Activated T-cell treated with anti-CD3 and anti-CD28 coated beads for 24 hours (primary cell): ENCODE measurements around the gene RNF151.
A peak's percentile ranks its signal among the peaks of the same experiment; 100 is the strongest.

ENCODE experiments used
- DNase-seq: peaks from one replicate; pipeline ENCODE4 v3.0.0-alpha.2; 2020; ENCODE audit warnings: low read depth

The RNF151 gene

DNA sequence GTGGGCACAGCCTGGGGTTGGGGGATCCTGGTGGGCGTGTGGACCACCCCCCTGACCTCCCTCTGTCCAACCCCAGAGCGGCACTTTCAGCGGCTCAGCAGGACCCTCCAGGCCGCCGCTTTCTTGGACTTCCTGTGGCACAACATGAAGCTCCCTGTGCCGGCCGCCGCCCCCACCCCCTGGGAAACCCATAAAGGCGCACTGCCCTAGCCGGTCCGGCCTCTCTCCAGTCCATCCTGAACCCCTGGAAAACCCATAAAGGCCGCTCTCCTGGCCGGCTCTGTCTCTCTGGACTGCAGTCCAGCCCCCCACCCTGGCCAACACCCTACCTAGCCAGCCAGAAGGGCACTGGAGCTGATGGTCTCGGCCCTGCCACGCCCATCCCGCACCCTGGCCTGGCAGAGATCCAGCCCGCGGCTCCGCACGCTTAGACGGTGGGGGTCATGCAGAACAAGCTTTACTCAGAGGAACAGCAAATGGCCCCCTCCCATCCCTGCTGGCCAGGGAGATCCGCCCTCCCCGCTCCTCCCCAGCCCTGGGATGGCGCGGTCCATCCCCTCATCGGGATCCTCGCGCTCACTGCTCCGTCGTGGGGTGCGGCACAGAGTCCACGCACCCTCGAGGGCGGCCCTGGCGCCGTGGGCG is 11.9 kb downstream of the RNF151 start:
- DNase-seq: no peak

DNA sequence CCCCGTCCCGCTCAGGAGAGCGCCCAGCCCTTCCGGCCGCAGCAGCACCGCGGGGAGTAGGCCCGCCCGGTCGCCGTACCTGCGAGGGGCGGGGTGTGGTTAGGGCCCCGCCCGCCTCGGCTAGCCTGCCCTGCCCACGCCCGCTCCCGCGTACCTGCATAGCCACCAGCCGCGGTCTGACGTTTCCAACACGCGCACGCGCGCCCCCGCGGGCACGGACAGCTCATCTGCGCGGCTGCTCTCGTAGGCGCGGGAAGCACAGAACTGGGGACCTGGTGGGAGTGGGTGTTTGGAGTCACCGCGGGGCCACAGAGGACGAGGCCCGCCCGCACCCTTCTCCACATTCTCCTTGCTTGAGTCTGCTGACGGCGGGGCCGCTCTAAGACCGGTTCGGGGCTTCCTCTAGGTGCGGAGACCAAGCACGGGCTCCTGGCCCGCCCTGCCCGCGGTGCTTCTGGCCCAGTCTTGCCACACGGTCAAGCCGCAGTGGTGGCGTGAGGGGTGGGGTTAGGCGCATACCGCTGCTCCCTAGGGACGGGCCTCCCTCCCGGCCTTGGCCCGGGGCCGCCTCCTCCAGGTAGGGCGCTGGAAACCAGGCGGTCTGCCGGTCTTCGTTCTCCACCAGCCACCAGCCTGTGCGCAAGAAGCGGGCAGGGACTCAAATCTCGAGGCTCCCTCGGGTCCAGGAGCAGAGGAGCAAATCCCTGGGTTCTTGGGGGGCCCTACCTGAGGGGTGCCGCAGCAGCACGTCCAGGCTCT is 12.8 kb downstream of the RNF151 start:
- DNase-seq: no peak

DNA sequence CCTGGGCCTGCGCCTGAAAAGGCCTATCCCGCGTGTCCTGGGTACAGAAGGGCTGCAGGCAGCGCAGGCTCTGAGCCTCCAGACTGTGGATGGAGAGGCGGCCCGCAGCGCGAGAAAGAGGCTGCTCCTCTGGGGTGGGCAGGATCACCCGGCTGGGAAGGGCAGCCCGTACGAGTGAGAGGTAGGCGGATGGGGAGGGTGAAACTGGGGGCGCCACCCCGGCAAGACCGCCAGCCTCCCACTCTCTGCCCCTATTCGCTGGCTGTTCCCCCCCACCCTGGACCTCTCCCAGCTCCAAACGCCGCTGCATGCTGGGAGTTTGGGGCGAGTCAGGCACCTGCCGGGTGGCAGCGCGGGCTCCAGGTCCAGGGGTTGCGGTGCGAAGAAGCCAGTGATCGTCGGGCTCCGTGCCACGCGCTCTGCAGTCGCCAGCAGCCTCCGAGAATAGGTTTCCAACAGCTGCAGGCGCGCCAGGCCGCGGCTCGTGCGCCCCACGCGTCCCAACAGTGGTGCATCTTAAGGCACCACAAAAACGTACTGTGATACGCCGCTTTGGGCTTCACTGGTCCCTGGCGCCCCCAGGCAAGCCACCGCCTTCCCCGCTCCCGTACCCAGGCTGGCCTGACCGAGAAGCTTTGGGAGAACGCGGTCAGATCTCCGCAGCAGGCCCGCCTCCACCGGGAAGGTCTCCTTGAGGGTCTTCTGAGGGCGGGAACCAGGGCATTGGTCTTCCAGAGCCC is 13.5 kb downstream of the RNF151 start:
- DNase-seq: no peak

DNA sequence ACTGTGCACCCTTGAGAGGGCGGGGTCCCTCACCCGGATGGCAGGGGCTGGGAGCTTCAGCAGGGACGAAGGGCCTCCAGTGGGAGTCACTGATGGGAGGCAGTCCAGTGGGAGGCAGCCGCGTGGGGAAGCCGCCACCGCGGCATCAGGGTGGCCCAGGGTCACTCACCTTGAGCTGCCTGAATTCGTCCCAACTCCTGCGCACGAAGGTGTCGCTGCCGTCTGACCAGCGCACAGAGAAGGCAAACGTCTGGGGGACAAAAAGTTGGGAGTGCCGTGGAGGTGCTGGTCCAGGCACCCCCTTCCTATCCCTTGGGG is 14.1 kb downstream of the RNF151 start:
- DNase-seq: no peak

DNA sequence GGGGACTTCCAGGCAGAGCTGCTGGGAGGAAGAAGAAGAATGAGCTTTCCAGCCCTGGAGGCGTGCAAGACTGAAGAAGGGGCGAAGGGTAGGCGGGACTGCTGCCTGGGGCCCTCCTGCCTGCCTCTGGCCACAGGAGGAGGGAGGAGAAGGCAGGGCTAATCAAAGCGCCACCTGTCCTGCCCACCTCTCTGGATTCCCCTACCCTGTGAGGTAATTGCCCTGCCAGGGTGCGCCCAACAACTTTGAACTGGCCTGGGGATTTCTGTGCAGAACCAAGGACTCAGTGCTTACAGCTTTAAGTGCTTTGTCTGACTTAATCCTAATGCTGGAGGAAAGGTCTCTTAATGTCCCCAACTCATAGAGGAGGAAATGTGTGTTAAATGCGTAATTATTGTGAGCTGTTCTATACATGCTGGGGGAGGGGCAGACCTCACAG is 14.8 kb downstream of the RNF151 start, which contains the start of gene NOXO1:
TSS of gene NOXO1 (minus strand) at position 72 of the 439 bp plus-strand sequence. CDS start 290 bp downstream, outside the sequence.
- no peak for DNase-seq

DNA sequence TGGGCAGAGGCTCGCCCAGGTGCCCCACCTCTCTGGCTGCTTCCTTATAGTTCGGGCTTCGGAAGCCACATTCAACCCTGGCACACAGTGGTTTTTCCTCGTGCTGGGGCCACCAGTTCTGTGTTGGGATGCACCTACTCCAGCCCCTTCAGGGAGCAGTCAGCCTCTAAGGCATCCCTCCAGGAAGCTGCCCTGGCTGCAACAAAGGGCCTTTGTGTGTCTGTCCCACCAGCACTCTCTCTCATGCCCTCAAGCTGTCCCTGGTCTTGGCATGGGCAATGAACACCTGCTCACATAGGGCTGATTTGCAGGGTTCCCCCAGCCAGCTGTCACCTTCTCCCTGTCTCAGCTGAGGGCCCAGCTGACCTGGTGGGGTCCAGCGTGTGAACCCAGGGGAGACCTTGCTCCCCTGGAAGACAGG is 15.4 kb downstream of the RNF151 start:
- no peak for DNase-seq

DNA sequence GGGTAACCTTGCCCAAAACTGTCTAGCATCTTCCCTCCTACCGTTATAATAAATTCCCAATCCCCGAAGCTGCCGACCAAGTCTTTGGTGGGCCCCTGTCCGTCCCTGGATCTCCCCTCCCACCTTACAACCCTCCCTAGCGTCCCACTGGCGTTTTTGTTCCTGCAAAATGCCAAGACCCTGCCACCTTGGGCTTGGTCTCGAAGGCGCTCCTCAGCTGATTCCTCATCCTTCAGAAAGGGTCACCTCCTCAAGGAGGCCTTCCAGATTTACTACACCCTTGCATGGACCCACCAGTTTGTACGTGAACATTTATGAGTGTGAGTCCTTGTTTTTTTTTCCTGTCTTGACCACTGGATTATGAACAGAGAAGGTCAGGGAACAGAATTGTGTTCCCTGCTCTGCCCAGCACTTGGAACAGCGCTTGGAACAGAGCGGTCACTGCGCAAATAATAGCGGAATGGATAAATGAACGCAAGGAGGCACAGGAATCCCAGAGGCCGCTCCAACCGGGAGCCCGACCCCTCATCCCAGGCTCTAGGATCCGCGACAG is 16.4 kb downstream of the RNF151 start:
- no peak for DNase-seq

DNA sequence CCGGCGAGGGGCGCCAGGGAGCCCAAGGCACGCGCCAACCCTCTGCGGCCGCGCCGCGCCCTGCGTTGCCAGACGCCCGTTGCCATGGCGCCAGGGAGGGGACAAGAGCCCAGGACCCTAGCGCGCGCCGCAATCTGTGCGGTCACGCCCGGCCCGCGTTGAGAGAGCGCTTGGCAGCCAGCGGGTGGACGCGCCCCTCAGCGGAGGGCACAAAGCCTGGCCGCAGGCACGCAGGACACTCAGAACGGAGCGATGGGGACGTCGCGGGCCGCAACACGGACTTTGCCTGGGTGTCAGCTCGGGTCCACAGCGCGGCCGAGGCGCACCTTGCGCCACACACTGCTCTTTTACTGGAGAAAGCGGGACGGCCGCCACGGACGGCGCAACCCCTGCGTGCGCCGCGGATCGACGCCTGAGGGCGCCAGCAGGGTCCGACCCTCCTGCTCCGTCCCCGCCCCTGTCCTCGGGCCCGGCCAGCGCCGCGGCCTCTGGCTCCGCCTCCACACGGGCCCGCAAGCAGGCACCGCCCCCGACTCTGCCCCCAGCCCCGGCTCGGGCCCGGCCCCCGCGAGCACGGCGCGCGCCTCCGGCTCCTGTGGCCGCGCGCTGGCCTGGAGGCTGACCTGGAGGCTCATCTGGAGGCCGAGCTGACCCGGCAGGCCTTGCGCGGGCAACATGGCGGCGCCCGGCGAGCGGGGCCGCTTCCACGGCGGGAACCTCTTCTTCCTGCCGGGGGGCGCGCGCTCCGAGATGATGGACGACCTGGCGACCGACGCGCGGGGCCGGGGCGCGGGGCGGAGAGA is 17.1 kb downstream of the RNF151 start, which contains the start of gene GFER:
TSS of gene GFER (plus strand) at position 650 of the 803 bp plus-strand sequence. CDS start at position 676, 26 bp downstream.
- peak; percentile 69 for DNase-seq

DNA sequence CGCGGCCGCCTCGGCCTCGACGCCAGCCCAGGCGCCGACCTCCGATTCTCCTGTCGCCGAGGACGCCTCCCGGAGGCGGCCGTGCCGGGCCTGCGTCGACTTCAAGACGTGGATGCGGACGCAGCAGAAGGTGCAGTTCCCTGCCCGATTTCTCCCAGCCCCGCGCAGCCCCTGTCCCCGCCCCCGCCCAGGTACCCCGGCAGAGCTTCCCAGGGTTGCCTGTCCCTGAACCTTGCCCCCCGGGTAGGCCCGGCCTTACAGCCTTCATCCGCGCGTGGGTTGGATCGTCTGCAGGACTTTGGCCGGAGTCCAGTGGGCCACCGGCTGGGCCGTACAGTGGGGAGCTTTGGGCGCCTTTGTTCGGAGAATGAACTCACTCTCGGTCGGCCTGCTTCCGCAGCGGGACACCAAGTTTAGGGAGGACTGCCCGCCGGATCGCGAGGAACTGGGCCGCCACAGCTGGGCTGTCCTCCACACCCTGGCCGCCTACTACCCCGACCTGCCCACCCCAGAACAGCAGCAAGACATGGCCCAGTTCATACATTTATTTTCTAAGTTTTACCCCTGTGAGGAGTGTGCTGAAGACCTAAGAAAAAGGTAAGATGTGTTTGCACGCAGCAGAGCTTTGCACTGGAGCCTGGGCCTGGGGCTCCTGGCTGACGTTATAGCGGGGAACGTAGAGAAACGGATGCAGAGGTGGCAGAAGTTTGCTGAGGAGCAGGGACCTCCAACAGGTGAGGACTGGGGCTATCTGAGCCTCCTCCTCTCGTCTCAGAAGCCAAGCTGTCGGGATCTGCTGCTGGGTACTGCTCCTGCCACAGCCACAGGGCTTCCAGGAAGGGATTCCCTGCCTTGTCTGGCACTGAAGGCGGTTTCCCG is 17.9 kb downstream of the RNF151 start:
- no peak for DNase-seq

DNA sequence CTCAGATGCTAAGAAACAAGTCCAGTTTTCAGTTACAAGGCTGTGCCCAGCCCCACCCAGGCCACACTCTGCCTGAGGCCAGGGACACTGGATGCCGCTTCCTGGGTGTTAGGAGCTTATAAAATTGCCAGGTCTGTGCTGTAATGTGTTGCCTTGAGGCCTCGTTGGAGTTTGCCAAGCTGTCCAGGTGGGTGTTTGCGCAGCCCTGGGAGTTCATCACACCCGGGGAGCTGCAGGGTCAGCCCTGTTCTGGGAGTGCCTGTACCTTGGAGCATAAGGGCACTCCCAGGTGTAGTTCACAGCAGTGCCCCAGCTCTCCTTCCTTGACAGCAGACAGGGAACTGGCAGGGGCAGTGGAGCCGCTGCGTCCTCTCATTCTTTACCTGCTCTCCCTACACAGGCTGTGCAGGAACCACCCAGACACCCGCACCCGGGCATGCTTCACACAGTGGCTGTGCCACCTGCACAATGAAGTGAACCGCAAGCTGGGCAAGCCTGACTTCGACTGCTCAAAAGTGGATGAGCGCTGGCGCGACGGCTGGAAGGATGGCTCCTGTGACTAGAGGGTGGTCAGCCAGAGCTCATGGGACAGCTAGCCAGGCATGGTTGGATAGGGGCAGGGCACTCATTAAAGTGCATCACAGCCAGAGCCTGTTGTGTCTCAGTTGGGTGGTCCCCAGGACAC is 19.0 kb downstream of the RNF151 start:
- no peak for DNase-seq

DNA sequence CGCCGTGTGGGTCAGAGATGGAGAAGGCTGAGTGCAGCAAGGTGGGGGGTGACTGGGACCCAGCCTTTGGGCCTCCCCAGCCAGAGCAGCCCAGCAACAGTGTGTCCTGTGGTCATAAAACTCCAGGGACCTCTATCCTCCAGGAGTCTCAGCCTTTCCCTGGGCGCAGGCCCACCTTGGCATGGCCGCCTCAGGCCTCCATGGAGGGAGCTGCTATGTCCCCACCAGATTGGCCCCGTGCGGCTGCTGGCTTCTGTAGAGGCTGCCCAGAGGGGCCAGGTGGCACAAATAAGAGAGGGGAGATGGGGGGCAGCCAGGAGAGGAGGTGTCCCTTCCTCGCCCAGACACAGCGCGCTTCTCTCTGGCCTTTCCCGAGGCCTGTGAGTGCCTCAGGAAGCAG is 20.5 kb downstream of the RNF151 start:
- no peak for DNase-seq

DNA sequence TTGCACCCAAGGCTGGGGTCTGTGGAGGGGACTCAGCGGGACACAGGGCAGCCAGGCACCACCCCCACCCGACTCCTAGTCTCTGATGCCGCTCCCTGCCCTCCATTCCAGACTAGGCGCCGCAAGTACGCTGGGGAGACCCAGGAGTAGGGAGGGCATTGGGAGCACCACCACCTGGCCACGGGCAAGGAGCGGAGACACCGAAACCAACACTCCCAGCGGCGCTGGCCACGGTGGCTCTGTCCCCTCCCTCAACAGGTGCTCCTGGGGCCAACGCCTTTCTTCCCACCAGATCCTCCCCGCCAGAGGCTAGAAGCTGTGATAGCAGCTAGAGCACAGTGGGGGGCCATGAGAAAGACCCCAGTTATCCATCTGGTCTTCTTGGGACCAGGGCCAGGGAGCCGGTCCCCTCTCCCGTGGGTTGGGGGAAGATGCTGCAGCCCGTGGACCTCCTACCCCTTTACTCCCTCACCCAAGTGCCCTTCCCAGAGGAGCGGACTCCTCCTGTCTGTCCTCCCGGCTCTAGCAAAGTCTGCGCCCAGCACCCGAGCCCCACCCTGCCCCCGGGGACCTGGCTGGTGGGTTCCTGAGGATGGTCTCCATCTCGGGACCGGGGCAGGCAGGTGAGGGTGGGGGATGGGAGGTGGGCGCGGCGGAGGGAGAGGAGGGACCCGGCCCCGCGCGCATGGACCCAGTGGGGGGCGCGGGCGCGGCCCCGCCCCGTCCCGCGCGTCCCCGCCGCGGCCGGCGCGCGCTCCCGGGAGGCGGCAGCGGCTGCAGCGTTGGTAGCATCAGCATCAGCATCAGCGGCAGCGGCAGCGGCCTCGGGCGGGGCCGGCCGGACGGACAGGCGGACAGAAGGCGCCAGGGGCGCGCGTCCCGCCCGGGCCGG is 22.8 kb downstream of the RNF151 start, which contains the start of gene SYNGR3:
TSS of gene SYNGR3 (plus strand) at position 762 of the 892 bp plus-strand sequence. CDS start 133 bp downstream, outside the sequence.
- no peak for DNase-seq

DNA sequence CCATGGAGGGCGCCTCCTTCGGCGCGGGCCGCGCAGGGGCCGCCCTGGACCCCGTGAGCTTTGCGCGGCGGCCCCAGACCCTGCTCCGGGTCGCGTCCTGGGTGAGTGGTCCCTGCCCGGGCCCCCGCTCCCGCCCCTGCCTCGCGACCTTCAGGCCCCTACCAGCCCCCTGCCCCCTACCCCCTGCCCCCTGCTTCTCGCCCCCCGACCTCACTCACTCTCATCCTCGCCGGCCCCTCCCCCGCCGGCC is 23.4 kb downstream of the RNF151 start:
- DNase-seq: no peak

DNA sequence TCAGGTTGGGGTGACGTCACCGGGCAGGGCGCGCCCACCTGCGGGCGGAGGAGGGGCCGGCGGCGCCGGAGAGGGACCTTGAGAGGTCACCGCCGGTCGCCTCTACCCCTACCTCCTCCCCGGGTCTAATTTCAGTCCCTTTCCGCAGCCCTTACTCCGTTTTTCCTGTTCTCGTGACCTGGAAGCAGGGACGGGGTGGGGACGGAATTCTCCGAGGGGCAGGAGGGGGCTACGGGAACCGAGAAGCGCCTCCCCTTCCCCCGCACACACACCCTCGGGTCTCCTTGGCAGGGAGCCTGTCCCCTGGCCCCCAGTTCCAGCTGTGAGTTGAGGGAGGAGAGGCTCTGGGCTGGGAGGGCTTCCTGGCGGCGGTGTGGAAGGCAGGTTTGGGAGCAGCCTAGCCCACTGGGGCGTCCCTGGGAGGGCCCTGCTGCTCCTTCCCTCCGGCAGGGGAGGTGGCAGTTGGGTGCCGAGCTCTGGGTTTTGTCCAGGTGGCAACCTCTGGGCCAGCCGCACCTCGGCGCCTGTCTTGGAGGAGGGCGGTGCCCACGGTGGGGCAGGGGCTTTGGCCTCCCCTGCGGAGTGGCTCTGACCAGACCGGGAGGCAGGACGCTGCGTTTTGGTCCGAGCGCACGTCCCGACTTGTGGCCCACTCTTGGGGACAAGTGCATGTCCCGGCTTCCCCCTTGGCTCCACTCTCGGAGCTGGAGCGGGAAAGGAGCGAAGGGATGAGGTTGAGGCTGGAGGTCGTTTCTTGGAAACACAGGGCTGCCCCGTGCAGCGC is 23.9 kb downstream of the RNF151 start:
- DNase-seq: no peak

DNA sequence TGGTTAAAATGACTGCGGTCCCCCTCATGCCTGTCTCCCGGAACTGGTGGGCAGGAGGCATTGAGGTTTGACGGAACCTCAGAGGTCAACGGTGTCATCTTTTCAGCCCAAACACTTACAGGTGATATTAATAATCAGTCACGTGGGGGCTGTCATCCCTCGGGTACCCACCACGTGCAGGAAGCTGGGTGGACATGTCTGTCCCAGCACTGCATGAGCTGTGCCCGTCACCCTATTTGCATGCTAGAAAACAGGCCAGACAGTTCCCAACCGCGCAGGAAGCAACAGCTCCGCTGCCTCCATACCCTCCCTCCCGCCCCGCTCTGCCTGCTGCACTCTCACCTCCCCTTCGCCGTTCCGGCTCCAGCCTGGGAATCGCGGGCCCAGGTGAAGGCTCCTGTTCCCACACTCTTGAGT is 24.5 kb downstream of the RNF151 start:
- DNase-seq: no peak

DNA sequence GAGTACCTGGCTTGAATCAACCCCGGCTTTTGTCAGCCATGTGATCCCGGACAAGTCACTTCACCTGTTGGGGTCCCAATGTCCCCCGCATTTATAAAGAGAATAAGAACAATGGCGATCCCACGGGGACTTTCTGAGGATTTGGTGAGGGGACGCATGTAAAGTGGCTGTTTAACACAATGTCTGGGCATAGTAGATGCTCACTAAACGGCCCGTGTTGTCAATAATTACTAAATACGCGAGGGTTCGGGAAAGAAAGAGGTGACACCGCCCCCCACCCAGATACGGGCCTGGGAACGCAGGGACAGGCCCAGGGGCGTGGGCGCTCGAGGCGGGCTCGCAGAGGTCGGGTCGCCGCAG is 24.9 kb downstream of the RNF151 start:
- DNase-seq: no peak

DNA sequence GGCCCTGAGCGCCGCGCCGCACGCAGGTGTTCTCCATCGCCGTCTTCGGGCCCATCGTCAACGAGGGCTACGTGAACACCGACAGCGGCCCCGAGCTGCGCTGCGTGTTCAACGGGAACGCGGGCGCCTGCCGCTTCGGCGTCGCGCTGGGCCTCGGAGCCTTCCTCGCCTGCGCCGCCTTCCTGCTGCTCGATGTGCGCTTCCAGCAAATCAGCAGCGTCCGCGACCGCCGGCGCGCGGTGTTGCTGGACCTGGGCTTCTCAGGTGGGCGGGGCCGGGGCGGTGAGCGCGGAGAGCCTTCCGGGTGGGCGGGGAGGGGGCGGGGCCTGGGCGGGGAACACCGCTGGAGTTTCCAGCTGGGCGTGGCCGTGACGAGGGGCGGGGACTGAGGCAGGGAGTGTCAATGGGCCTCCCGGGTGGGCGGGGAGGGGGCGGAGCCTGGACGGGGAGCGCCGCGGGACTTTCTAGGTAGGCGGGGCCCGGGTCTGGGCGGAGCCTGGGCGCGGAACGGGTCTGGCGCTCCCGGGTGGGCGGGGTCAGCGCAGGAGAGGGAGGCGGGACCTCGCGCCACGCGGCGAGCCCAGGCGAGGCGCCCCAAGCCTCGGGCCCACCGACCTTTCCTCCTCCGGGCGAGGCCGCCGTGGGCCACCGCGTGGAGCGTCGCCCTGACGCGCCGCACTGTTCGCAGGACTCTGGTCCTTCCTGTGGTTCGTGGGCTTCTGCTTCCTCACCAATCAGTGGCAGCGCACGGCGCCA is 25.5 kb downstream of the RNF151 start:
- peak; percentile 93 for DNase-seq
